Gastroesophageal sphincter (tissue), 3 donors: Measurements from ENCODE around the gene LMF1.

Experiments
- CTCF ChIP-seq, 4 experiments: fragments of 200-600 bp in 2 of 4; fragments of 450-650 bp in 2 of 4; sonication (generic) in 1 of 4; IDR thresholded peaks; one replicate each; pipeline ENCODE4 v1.5.1; 2017 to 2019; ENCODE audit warnings: antibody characterized with exemption in 4 of 4, mild to moderate bottlenecking in 2 of 4, moderate library complexity in 2 of 4
- POLR2A ChIP-seq, 2 donors: fragments of 450-650 bp; IDR thresholded peaks; one replicate each; pipeline ENCODE4 v1.6.1; 2017; ENCODE audit warnings: antibody characterized with exemption in 2 of 2, mild to moderate bottlenecking in 2 of 2, moderate library complexity in 1 of 2

GRCh38 chr16:895371-895770, 75.4 kb downstream of the LMF1 start:
- TF ChIP-seq CTCF (IDR thresholded peaks at IDR 0.05) (no peak), POLR2A (IDR thresholded peaks at IDR 0.05) (no peak)
